HCT116 (cell line): ENCODE measurements around the gene LMBRD1. TPM values are rescaled to one million over a fixed set of nuclear protein-coding genes. Genes with fewer than 3 reads are reported as not detected.

ENCODE experiments used
- ATAC-seq: fragments of 200-7000 bp; cut with Tn5 transposase; 2 replicates; pipeline ENCODE4 v1.9.1; 2020; ENCODE audit warnings: mild to moderate bottlenecking, moderate library complexity
- BruUV-seq: library from RNA; stranded (reverse); fragments of 400-500 nt; replicated peaks from 2 replicates; lab custom pipeline; 2021; lab: Mats Ljungman, UMichigan
- CTCF ChIA-PET: fragments of 300-600 bp; sonication (Branson Sonifier 250); formaldehyde crosslinking; loops from one replicate; lab custom pipeline; 2021; ENCODE audit warnings: antibody characterized with exemption; lab: Charles Lee
- POLR2A ChIA-PET: fragments of 300-600, 350-600 bp; sonication (Branson Sonifier 250); formaldehyde crosslinking; loops from one replicate; lab custom pipeline; 2021; ENCODE audit warnings: antibody characterized with exemption; lab: Charles Lee
- RAD21 ChIA-PET, 2 experiments: fragments of 300-600 bp; sonication (Branson Sonifier 250); formaldehyde crosslinking; loops; one replicate each; lab custom pipeline; 2023; ENCODE audit warnings: low total read pairs in 2 of 2; ENCODE audit not compliant: uncharacterized antibody in 2 of 2, unreplicated experiment in 2 of 2, low non-redundant PET in 1 of 2; lab: Charles Lee
- DNase-seq: peaks from one replicate; pipeline ENCODE4 v3.0.0-alpha.2; 2010; ENCODE audit warnings: low read depth, low spot score
- H2AFZ ChIP-seq: fragments of 200-600 bp; shearing (Covaris generic), sonication (generic); 2 replicates; pipeline ENCODE4 v1.6.1; 2017; ENCODE audit warnings: low read depth, mixed run types, mixed read lengths, antibody characterized with exemption, low read length; ENCODE audit not compliant: poor library complexity, severe bottlenecking
- H3K27ac ChIP-seq: 2 replicates; pipeline ENCODE4 v1.5.1; 2012; ENCODE audit warnings: low read depth, low read length
- H3K27me3 ChIP-seq: fragments of 200-600 bp; sonication (generic); 2 replicates; pipeline ENCODE4 v1.6.1; 2016; ENCODE audit warnings: mixed run types, low read length, mixed read lengths; ENCODE audit not compliant: insufficient read depth
- H3K36me3 ChIP-seq, 2 experiments: fragments of 200-500 bp in 1 of 2; fragments of 200-600 bp in 1 of 2; sonication (Bioruptor generic) in 1 of 2; sonication (generic) in 1 of 2; 2 replicates each; pipeline versions ENCODE4 v1.5.1 to v1.6.1; 2014 to 2016; ENCODE audit warnings: low read length in 2 of 2, inconsistent platforms in 1 of 2, mixed read lengths in 1 of 2, mixed run types in 1 of 2; ENCODE audit not compliant: insufficient read depth in 2 of 2, control insufficient read depth in 1 of 2
- H3K4me1 ChIP-seq, 2 experiments: fragments of 200-600 bp in 1 of 2; sonication (generic) in 1 of 2; 2 replicates each; pipeline versions ENCODE4 v1.5.1 to v1.6.1; 2012 to 2017; ENCODE audit warnings: low read length in 2 of 2, inconsistent platforms in 1 of 2, mild to moderate bottlenecking in 1 of 2, mixed read lengths in 1 of 2, mixed run types in 1 of 2, moderate library complexity in 1 of 2; ENCODE audit not compliant: insufficient read depth in 2 of 2, control insufficient read depth in 1 of 2
- H3K4me2 ChIP-seq: fragments of 200-600 bp; sonication (generic); 2 replicates; pipeline ENCODE4 v1.6.1; 2017; ENCODE audit warnings: mixed run types, low read length, mixed read lengths
- H3K4me3 ChIP-seq, 2 experiments: fragments of 200-600 bp in 1 of 2; sonication (generic) in 1 of 2; replicated peaks in 1 of 2; 2 replicates each; pipeline ENCODE4 v1.5.1; 2011 to 2016; ENCODE audit warnings: low read length in 2 of 2, control low read depth in 1 of 2, low read depth in 1 of 2, mild to moderate bottlenecking in 1 of 2, mixed read lengths in 1 of 2, mixed run types in 1 of 2
- H3K79me2 ChIP-seq: fragments of 200-600 bp; sonication (generic); 2 replicates; pipeline ENCODE4 v1.6.1; 2017; ENCODE audit warnings: mild to moderate bottlenecking, mixed run types, low read length, moderate library complexity, mixed read lengths; ENCODE audit not compliant: insufficient read depth
- H3K9ac ChIP-seq: fragments of 200-600 bp; sonication (generic); 2 replicates; pipeline ENCODE4 v1.6.1; 2016; ENCODE audit warnings: low read length, mixed read lengths
- H3K9me2 ChIP-seq: fragments of 200-600 bp; sonication (generic), shearing (Covaris generic); 2 replicates; pipeline ENCODE4 v1.6.1; 2017; ENCODE audit warnings: mixed run types, mild to moderate bottlenecking, moderate library complexity; ENCODE audit not compliant: insufficient read depth
- H3K9me3 ChIP-seq, 2 experiments: fragments of 200-500 bp in 1 of 2; fragments of 200-600 bp in 1 of 2; sonication (Bioruptor generic) in 1 of 2; sonication (generic) in 1 of 2; 2 replicates each; pipeline ENCODE4 v1.6.1; 2014 to 2017; ENCODE audit warnings: low read length in 2 of 2, mixed read lengths in 2 of 2, inconsistent platforms in 1 of 2, low read depth in 1 of 2, mild to moderate bottlenecking in 1 of 2, mixed run types in 1 of 2, moderate library complexity in 1 of 2; ENCODE audit not compliant: control insufficient read depth in 1 of 2, insufficient read depth in 1 of 2
- H4K20me1 ChIP-seq: fragments of 200-600 bp; sonication (generic), shearing (Covaris generic); 2 replicates; pipeline ENCODE4 v1.6.1; 2017; ENCODE audit warnings: mixed run types, mild to moderate bottlenecking, moderate library complexity; ENCODE audit not compliant: insufficient read depth
- CBX3 ChIP-seq: IDR thresholded peaks from 2 replicates; pipeline ENCODE4 v1.6.1; 2012; ENCODE audit warnings: low read depth
- CEBPB ChIP-seq: IDR thresholded peaks from 2 replicates; pipeline ENCODE4 v1.6.1; 2012; ENCODE audit warnings: low read depth
- EZH2phosphoT487 ChIP-seq: fragments of 200-600 bp; IDR thresholded peaks from 2 replicates; pipeline ENCODE4 v1.6.1; 2018; ENCODE audit warnings: antibody characterized with exemption, borderline replicate concordance
- FOSL1 ChIP-seq: IDR thresholded peaks from 2 replicates; pipeline ENCODE4 v1.6.1; 2012; ENCODE audit warnings: low read depth
- POLR2A ChIP-seq: IDR thresholded peaks from 2 replicates; pipeline ENCODE4 v1.7.0; 2011; ENCODE audit warnings: borderline replicate concordance; ENCODE audit not compliant: insufficient read depth, insufficient read length; ENCODE audit errors: extremely low read depth
- POLR2AphosphoS5 ChIP-seq: IDR thresholded peaks from 2 replicates; pipeline ENCODE4 v1.6.1; 2011; ENCODE audit warnings: mild to moderate bottlenecking, low read depth, low read length, moderate library complexity
- RAD21 ChIP-seq: IDR thresholded peaks from 2 replicates; pipeline ENCODE4 v1.6.1; 2012; ENCODE audit warnings: low read depth, mild to moderate bottlenecking
- SIN3A ChIP-seq: IDR thresholded peaks from 2 replicates; pipeline ENCODE4 v1.6.1; 2012; ENCODE audit warnings: low read depth
- SP1 ChIP-seq: IDR thresholded peaks from 2 replicates; pipeline ENCODE4 v1.6.1; 2012; ENCODE audit warnings: low read depth
- SRF ChIP-seq: IDR thresholded peaks from 2 replicates; pipeline ENCODE4 v1.6.1; 2012; ENCODE audit warnings: low read depth
- YY1 ChIP-seq: IDR thresholded peaks from 2 replicates; pipeline ENCODE4 v1.6.1; 2011; ENCODE audit warnings: low read length, low read depth, moderate library complexity, mild to moderate bottlenecking; ENCODE audit not compliant: insufficient replicate concordance; ENCODE audit errors: extremely low read depth
- ZNF274 ChIP-seq: fragments of 200-500 bp; sonication (Bioruptor generic); IDR thresholded peaks from 2 replicates; pipeline ENCODE4 v1.6.1; 2014; ENCODE audit warnings: mild to moderate bottlenecking, low read depth, low read length, inconsistent platforms
- intact Hi-C: fragments of 100-400 bp; cut with micrococcal nuclease; formaldehyde crosslinking; loops from 2 replicates; pipeline ENCODE4 v1.10.0; 2022
- total RNA-seq: library from RNA; stranded (reverse); gene quantifications from one replicate; pipeline ENCODE4 v1.2.1, GENCODE V29; 2021; ENCODE audit not compliant: unreplicated experiment
- TF ChIP-seq, protein P1 (sequence below): IDR thresholded peaks from 2 replicates; pipeline ENCODE4 v1.6.1; 2012
- TF ChIP-seq, protein P2 (sequence below): IDR thresholded peaks from 2 replicates; pipeline ENCODE4 v1.6.1; 2011; ENCODE audit warnings: mild to moderate bottlenecking, low read length, moderate library complexity; ENCODE audit not compliant: insufficient replicate concordance; ENCODE audit errors: extremely low read depth
- TF ChIP-seq, protein P3 (sequence below): IDR thresholded peaks from 2 replicates; pipeline ENCODE4 v1.6.1; 2012
- TF ChIP-seq, protein P4 (sequence below), 3 experiments: fragments of 200-600 bp in 1 of 3; sonication (generic) in 1 of 3; IDR thresholded peaks in 2 of 3; conservative IDR thresholded peaks in 1 of 3; 2 replicates each; pipeline ENCODE4 v1.5.1; 2012 to 2017; ENCODE audit warnings: low read depth in 2 of 3, low read length in 2 of 3, antibody characterized with exemption in 1 of 3, borderline replicate concordance in 1 of 3, control low read depth in 1 of 3, mild to moderate bottlenecking in 1 of 3, mixed read lengths in 1 of 3, mixed run types in 1 of 3, moderate library complexity in 1 of 3; ENCODE audit not compliant: insufficient read depth in 1 of 3
- TF ChIP-seq, protein P5 (sequence below): IDR thresholded peaks from 2 replicates; pipeline ENCODE4 v1.6.1; 2012; ENCODE audit warnings: low read depth

LMBRD1 gene
- total RNA-seq, 1 experiment from 2014 or later = 11.9 TPM

DNA sequence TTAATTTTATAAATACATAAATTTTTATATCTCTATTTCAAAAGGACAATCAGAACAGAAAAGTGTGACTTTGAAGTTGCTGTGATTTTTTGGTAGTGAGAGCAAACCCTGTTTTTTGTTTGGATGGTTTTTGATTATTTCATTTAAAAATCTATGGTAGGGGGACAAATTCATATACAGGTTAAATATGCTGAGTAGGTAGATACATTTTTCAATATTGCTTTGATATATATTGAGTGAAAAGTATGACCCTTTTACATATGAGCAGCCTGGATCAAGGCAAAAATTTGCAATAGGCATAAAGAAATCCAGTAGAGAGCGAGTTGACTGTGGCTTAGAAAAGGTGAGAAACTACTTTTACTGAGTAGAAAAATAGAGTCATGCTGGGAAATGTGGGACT, 132.3 kb downstream of the LMBRD1 start:
- Histone ChIP-seq H3K36me3 (no peaks in the 10 kb centered on the region), H3K9me3 (no peaks in the 10 kb centered on the region), H3K27ac (no peak overlapping the region), H3K4me3 (no peak overlapping the region), H2AFZ (no peak overlapping the region), H3K9me2 (no peaks in the 10 kb centered on the region), H3K9ac (no peak overlapping the region), H3K27me3 (peaks cover 10% of the 10 kb centered on the region; the same call in 1 of the 2 replicates), H3K4me2 (no peak overlapping the region), H4K20me1 (no peaks in the 10 kb centered on the region), H3K79me2 (no peaks in the 10 kb centered on the region), H3K4me1 (no peaks in the 10 kb centered on the region)
- RAD21 ChIA-PET = no interaction called here
- ATAC-seq = no peak
- intact Hi-C loops = no loop called here
- DNase-seq = no peak
- POLR2A ChIA-PET = no interaction called here
- TF ChIP-seq EZH2phosphoT487 (no peak), POLR2AphosphoS5 (no peak), SRF (no peak), CBX3 (no peak), SP1 (no peak), POLR2A (no peak), CEBPB (no peak), SIN3A (no peak), YY1 (no peak), FOSL1 (no peak), ZNF274 (no peak), RAD21 (no peak)
- TF ChIP-seq, protein P1, sequence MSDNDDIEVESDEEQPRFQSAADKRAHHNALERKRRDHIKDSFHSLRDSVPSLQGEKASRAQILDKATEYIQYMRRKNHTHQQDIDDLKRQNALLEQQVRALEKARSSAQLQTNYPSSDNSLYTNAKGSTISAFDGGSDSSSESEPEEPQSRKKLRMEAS = no peak
- TF ChIP-seq, protein P2, sequence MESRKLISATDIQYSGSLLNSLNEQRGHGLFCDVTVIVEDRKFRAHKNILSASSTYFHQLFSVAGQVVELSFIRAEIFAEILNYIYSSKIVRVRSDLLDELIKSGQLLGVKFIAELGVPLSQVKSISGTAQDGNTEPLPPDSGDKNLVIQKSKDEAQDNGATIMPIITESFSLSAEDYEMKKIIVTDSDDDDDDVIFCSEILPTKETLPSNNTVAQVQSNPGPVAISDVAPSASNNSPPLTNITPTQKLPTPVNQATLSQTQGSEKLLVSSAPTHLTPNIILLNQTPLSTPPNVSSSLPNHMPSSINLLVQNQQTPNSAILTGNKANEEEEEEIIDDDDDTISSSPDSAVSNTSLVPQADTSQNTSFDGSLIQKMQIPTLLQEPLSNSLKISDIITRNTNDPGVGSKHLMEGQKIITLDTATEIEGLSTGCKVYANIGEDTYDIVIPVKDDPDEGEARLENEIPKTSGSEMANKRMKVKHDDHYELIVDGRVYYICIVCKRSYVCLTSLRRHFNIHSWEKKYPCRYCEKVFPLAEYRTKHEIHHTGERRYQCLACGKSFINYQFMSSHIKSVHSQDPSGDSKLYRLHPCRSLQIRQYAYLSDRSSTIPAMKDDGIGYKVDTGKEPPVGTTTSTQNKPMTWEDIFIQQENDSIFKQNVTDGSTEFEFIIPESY = no peak
- TF ChIP-seq, protein P3, sequence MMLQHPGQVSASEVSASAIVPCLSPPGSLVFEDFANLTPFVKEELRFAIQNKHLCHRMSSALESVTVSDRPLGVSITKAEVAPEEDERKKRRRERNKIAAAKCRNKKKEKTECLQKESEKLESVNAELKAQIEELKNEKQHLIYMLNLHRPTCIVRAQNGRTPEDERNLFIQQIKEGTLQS = no peak
- TF ChIP-seq, protein P4, sequence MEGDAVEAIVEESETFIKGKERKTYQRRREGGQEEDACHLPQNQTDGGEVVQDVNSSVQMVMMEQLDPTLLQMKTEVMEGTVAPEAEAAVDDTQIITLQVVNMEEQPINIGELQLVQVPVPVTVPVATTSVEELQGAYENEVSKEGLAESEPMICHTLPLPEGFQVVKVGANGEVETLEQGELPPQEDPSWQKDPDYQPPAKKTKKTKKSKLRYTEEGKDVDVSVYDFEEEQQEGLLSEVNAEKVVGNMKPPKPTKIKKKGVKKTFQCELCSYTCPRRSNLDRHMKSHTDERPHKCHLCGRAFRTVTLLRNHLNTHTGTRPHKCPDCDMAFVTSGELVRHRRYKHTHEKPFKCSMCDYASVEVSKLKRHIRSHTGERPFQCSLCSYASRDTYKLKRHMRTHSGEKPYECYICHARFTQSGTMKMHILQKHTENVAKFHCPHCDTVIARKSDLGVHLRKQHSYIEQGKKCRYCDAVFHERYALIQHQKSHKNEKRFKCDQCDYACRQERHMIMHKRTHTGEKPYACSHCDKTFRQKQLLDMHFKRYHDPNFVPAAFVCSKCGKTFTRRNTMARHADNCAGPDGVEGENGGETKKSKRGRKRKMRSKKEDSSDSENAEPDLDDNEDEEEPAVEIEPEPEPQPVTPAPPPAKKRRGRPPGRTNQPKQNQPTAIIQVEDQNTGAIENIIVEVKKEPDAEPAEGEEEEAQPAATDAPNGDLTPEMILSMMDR (IDR thresholded peaks at IDR 0.05 in 2 of 3, conservative IDR thresholded peaks at IDR 0.05 in 1 of 3; ENCODE audit: borderline replicate concordance in 1 of 3, insufficient read depth in 1 of 3, low read depth in 2 of 3, low read length in 2 of 3) = no peak
- TF ChIP-seq, protein P5, sequence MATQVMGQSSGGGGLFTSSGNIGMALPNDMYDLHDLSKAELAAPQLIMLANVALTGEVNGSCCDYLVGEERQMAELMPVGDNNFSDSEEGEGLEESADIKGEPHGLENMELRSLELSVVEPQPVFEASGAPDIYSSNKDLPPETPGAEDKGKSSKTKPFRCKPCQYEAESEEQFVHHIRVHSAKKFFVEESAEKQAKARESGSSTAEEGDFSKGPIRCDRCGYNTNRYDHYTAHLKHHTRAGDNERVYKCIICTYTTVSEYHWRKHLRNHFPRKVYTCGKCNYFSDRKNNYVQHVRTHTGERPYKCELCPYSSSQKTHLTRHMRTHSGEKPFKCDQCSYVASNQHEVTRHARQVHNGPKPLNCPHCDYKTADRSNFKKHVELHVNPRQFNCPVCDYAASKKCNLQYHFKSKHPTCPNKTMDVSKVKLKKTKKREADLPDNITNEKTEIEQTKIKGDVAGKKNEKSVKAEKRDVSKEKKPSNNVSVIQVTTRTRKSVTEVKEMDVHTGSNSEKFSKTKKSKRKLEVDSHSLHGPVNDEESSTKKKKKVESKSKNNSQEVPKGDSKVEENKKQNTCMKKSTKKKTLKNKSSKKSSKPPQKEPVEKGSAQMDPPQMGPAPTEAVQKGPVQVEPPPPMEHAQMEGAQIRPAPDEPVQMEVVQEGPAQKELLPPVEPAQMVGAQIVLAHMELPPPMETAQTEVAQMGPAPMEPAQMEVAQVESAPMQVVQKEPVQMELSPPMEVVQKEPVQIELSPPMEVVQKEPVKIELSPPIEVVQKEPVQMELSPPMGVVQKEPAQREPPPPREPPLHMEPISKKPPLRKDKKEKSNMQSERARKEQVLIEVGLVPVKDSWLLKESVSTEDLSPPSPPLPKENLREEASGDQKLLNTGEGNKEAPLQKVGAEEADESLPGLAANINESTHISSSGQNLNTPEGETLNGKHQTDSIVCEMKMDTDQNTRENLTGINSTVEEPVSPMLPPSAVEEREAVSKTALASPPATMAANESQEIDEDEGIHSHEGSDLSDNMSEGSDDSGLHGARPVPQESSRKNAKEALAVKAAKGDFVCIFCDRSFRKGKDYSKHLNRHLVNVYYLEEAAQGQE = no peak
- no TSS peak for BruUV-seq
- CTCF ChIA-PET = no interaction called here
